Stomach smooth muscle (tissue), 2 donors: ENCODE results near the gene RALB.
"Not testable (repeated sequence)": the region's sequence is repeated elsewhere in the genome, so short reads cannot be mapped to it uniquely, and the experiment has no call there.

Source experiments
- H3K27ac ChIP-seq: one replicate; pipeline ENCODE4 v1.7.0; 2013; ENCODE audit warnings: mild to moderate bottlenecking, low read length, inconsistent platforms
- H3K27me3 ChIP-seq, 2 donors: one replicate each; pipeline ENCODE4 v1.7.0; 2013; ENCODE audit warnings: low read length in 2 of 2; ENCODE audit not compliant: insufficient read depth in 2 of 2, control insufficient read depth in 1 of 2
- H3K36me3 ChIP-seq, 2 donors: one replicate each; pipeline ENCODE4 v1.7.0; 2013; ENCODE audit warnings: low read length in 2 of 2; ENCODE audit not compliant: control insufficient read depth in 2 of 2, insufficient read depth in 2 of 2
- H3K4me1 ChIP-seq: one replicate; pipeline ENCODE4 v1.7.0; 2013; ENCODE audit warnings: low read length; ENCODE audit not compliant: control insufficient read depth, insufficient read depth
- H3K4me3 ChIP-seq, 2 donors: one replicate each; pipeline ENCODE4 v1.7.0; 2013; ENCODE audit warnings: low read length in 2 of 2
- H3K9ac ChIP-seq, 2 donors: one replicate each; pipeline ENCODE4 v1.7.0; 2013; ENCODE audit warnings: low read length in 2 of 2, mild to moderate bottlenecking in 1 of 2
- H3K9me3 ChIP-seq, 2 donors: one replicate each; pipeline ENCODE4 v1.7.0; 2013; ENCODE audit warnings: low read length in 2 of 2; ENCODE audit not compliant: control insufficient read depth in 2 of 2
- donor health status: healthy.
- donor health status: Pancreatic carcinoma.

The RALB gene

DNA sequence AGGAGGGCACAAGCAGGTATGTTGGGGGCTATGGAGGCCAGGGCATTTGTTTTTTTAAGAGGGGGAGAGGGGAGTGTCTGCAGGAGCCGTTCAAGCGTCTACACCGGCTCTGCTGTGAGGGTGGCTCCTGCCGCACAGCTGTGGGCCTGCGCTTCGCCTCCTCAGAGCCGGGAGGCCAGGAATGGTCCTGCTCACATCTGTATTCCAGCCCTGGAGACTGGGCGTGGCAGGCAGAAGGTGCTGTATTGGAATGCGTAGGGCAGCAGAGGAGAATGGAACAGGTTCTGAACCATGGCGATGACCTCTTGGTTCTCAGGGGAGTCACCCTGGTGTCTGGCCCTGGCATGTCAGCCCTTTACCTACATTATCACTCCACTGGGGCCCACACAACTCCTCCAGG lies 66.5 kb downstream of the RALB start:
- no peak overlapping the region for H3K9ac ChIP-seq

GRCh38 chr2:120319686-120320317 lies 67.2 kb downstream of the RALB start:
- Histone ChIP-seq H3K9ac (no peak overlapping the region), H3K36me3 (no peaks in the 10 kb centered on the region), H3K4me3 (no peak overlapping the region), H3K27me3 (no peaks in the 10 kb centered on the region), H3K4me1 (peaks cover 12% of the 10 kb centered on the region), H3K27ac (no peak overlapping the region), H3K9me3 (no peaks in the 10 kb centered on the region)

More for the DNA sequence above, 66.5 kb downstream of the RALB start:
- Histone ChIP-seq H3K4me3 (no peak overlapping the region), H3K36me3 (no peaks in the 10 kb centered on the region), H3K4me1 (peaks cover 12% of the 10 kb centered on the region), H3K9me3 (no peaks in the 10 kb centered on the region), H3K27ac (no peak overlapping the region), H3K27me3 (no peaks in the 10 kb centered on the region)

GRCh38 chr2:120320318-120320851 lies 67.7 kb downstream of the RALB start:
- Histone ChIP-seq H3K9ac (no peak overlapping the region), H3K4me1 (peaks cover 12% of the 10 kb centered on the region), H3K9me3 (no peaks in the 10 kb centered on the region), H3K36me3 (no peaks in the 10 kb centered on the region), H3K27me3 (no peaks in the 10 kb centered on the region), H3K4me3 (no peak overlapping the region), H3K27ac (no peak overlapping the region)

GRCh38 chr2:120320887-120321556 lies 68.4 kb downstream of the RALB start:
- not testable (repeated sequence) for H3K27me3 ChIP-seq, H3K36me3 ChIP-seq, H3K27ac ChIP-seq, H3K9me3 ChIP-seq, H3K9ac ChIP-seq, H3K4me3 ChIP-seq
- peaks cover 12% of the 10 kb centered on the region for H3K4me1 ChIP-seq

DNA sequence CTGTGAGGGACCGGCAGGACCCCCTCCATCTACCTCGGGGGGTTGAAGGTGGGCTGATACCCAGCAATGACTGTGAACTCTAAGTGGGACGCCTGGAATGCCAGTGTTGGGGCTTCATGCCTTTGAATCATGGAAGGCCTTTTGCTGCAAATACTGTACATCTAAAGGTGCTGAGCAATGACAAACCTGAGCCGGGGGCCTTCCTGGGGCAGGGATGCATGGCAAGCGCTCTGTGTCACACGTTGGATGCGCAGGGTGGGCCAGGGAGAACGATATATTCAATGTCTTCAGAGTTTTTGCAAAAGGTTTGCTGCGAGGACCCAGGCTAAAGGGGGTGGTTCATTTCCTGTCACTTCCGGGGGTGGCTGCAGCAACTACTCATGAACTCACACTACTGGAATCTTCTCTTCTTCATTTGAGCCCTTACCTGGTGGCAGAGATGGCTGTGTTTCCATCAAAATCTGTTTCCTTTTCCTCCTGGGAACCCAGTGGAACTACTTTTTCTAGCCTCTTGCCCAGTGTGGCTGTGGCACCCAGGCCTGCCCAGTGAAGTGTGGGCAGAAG lies 69.2 kb downstream of the RALB start:
- Histone ChIP-seq H3K4me1 (peaks cover 12% of the 10 kb centered on the region), H3K27me3 (no peaks in the 10 kb centered on the region), H3K9me3 (no peaks in the 10 kb centered on the region), H3K36me3 (no peaks in the 10 kb centered on the region), H3K9ac (no peak overlapping the region), H3K27ac (no peak overlapping the region), H3K4me3 (no peak overlapping the region)

- H3K9me3 ChIP-seq: no peaks in the 10 kb centered on the region
- no peak overlapping the region for H3K4me3 ChIP-seq
- no peaks in the 10 kb centered on the region for H3K27me3 ChIP-seq
- H3K27ac ChIP-seq: no peak overlapping the region
- no peaks in the 10 kb centered on the region for H3K36me3 ChIP-seq
- H3K9ac ChIP-seq: no peak overlapping the region
- peaks cover 12% of the 10 kb centered on the region for H3K4me1 ChIP-seq
Measured at GRCh38 chr2:120322329-120322728, 69.7 kb downstream of the RALB start.

DNA sequence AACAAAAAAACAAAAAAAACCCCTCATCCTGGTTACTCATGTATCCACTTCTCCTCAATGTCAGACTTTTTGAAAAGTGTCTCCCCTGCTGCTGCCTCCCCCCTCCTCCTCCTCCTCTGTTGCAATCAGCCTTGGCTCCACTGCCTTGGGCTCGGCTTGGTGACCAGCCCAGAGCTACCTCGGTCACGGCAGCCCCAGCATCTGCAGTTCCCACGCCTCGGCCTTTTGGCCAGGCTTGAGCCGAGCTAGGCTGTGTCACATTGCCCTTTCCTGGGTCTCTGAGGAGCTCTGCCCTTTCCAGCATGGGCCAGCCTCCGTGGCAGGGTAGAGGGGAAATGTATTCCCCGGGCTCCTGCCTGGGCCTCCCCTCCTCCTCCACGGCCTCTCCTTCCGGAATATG lies 70.6 kb downstream of the RALB start:
- Histone ChIP-seq H3K4me1 (peaks cover 12% of the 10 kb centered on the region), H3K9ac (no peak overlapping the region)

GRCh38 chr2:120323807-120324399 lies 71.3 kb downstream of the RALB start:
- Histone ChIP-seq H3K36me3 (no peaks in the 10 kb centered on the region), H3K27ac (no peak overlapping the region), H3K4me1 (peaks cover 8% of the 10 kb centered on the region), H3K9ac (no peak overlapping the region), H3K4me3 (no peak overlapping the region), H3K9me3 (no peaks in the 10 kb centered on the region), H3K27me3 (no peaks in the 10 kb centered on the region)

More for the DNA sequence above, 70.6 kb downstream of the RALB start:
- H3K36me3 ChIP-seq: no peaks in the 10 kb centered on the region
- H3K27me3 ChIP-seq: no peaks in the 10 kb centered on the region
- H3K27ac ChIP-seq: no peak overlapping the region
- H3K9me3 ChIP-seq: no peaks in the 10 kb centered on the region
- H3K4me3 ChIP-seq: no peak overlapping the region

- no peak overlapping the region for H3K27ac ChIP-seq
- H3K9ac ChIP-seq: no peak overlapping the region
- H3K9me3 ChIP-seq: no peaks in the 10 kb centered on the region
- H3K36me3 ChIP-seq: no peaks in the 10 kb centered on the region
- peaks cover 4% of the 10 kb centered on the region for H3K4me1 ChIP-seq
- H3K4me3 ChIP-seq: no peak overlapping the region
- no peaks in the 10 kb centered on the region for H3K27me3 ChIP-seq
Measured at GRCh38 chr2:120324933-120325332, 72.3 kb downstream of the RALB start.

GRCh38 chr2:120326066-120326465 lies 73.4 kb downstream of the RALB start:
- Histone ChIP-seq H3K27me3 (no peaks in the 10 kb centered on the region), H3K4me3 (no peak overlapping the region), H3K9me3 (no peaks in the 10 kb centered on the region), H3K27ac (no peak overlapping the region), H3K36me3 (no peaks in the 10 kb centered on the region), H3K4me1 (peaks cover 4% of the 10 kb centered on the region), H3K9ac (no peak overlapping the region)
